ENCODE results near the gene PLXNA1.

DNA sequence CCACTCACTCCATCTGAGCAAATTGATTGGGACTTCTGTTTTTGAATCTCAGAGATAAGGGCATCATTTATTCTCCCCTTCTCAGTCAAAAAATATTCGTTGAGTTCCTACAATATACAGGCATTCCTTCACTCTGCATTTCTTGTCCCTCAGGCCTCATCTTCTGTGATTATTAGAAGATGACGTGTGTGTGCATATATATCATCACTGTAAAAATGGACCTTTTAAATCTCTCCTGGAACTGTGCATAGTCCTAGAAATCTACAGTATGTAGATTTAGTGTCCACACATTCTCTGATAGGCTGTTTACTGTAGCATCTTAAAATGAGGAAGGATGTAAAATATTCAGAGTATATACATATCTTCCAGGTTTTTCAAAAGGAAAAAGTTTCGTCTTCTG, 43.2 kb upstream of the PLXNA1 start:
- TF ChIP-seq ZNF664 (tag by site-specific recombination; IDR thresholded peaks at IDR 0.05) = no peak
- TF ChIP-seq, protein P1, sequence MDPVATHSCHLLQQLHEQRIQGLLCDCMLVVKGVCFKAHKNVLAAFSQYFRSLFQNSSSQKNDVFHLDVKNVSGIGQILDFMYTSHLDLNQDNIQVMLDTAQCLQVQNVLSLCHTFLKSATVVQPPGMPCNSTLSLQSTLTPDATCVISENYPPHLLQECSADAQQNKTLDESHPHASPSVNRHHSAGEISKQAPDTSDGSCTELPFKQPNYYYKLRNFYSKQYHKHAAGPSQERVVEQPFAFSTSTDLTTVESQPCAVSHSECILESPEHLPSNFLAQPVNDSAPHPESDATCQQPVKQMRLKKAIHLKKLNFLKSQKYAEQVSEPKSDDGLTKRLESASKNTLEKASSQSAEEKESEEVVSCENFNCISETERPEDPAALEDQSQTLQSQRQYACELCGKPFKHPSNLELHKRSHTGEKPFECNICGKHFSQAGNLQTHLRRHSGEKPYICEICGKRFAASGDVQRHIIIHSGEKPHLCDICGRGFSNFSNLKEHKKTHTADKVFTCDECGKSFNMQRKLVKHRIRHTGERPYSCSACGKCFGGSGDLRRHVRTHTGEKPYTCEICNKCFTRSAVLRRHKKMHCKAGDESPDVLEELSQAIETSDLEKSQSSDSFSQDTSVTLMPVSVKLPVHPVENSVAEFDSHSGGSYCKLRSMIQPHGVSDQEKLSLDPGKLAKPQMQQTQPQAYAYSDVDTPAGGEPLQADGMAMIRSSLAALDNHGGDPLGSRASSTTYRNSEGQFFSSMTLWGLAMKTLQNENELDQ (tag by site-specific recombination; IDR thresholded peaks at IDR 0.05; ENCODE audit: low read depth) = no peak
- TF ChIP-seq, protein P2, sequence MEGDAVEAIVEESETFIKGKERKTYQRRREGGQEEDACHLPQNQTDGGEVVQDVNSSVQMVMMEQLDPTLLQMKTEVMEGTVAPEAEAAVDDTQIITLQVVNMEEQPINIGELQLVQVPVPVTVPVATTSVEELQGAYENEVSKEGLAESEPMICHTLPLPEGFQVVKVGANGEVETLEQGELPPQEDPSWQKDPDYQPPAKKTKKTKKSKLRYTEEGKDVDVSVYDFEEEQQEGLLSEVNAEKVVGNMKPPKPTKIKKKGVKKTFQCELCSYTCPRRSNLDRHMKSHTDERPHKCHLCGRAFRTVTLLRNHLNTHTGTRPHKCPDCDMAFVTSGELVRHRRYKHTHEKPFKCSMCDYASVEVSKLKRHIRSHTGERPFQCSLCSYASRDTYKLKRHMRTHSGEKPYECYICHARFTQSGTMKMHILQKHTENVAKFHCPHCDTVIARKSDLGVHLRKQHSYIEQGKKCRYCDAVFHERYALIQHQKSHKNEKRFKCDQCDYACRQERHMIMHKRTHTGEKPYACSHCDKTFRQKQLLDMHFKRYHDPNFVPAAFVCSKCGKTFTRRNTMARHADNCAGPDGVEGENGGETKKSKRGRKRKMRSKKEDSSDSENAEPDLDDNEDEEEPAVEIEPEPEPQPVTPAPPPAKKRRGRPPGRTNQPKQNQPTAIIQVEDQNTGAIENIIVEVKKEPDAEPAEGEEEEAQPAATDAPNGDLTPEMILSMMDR (tag by site-specific recombination; IDR thresholded peaks at IDR 0.05) = no peak
- no peak for TF ChIP-seq ZNF121 (tag by site-specific recombination; IDR thresholded peaks at IDR 0.05)
- TF ChIP-seq, protein P3, sequence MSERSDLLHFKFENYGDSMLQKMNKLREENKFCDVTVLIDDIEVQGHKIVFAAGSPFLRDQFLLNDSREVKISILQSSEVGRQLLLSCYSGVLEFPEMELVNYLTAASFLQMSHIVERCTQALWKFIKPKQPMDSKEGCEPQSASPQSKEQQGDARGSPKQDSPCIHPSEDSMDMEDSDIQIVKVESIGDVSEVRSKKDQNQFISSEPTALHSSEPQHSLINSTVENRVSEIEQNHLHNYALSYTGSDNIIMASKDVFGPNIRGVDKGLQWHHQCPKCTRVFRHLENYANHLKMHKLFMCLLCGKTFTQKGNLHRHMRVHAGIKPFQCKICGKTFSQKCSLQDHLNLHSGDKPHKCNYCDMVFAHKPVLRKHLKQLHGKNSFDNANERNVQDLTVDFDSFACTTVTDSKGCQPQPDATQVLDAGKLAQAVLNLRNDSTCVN (tag by site-specific recombination; optimal IDR thresholded peaks at IDR 0.05) = no peak
- TF ChIP-seq GLI4 (tag by site-specific recombination; IDR thresholded peaks at IDR 0.05) = no peak
- TF ChIP-seq ZNF623 (tag by site-specific recombination; IDR thresholded peaks at IDR 0.05) = no peak
- TF ChIP-seq, protein P4, sequence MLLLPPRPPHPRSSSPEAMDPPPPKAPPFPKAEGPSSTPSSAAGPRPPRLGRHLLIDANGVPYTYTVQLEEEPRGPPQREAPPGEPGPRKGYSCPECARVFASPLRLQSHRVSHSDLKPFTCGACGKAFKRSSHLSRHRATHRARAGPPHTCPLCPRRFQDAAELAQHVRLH (tag by site-specific recombination; IDR thresholded peaks at IDR 0.05) = no peak
- TF ChIP-seq, protein P5, sequence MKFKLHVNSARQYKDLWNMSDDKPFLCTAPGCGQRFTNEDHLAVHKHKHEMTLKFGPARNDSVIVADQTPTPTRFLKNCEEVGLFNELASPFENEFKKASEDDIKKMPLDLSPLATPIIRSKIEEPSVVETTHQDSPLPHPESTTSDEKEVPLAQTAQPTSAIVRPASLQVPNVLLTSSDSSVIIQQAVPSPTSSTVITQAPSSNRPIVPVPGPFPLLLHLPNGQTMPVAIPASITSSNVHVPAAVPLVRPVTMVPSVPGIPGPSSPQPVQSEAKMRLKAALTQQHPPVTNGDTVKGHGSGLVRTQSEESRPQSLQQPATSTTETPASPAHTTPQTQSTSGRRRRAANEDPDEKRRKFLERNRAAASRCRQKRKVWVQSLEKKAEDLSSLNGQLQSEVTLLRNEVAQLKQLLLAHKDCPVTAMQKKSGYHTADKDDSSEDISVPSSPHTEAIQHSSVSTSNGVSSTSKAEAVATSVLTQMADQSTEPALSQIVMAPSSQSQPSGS (tag by site-specific recombination; IDR thresholded peaks at IDR 0.05; ENCODE audit: low read depth) = no peak
- TF ChIP-seq TCF7L2 (IDR thresholded peaks at IDR 0.05; ENCODE audit: borderline replicate concordance, low read depth, low read length) = no peak
- no peak for TF ChIP-seq KLF10 (tag by site-specific recombination; IDR thresholded peaks at IDR 0.05)
- no peak for TF ChIP-seq YY1 (tag by site-specific recombination; IDR thresholded peaks at IDR 0.05)

All from HEK293 (cell line).